GM12878 (cell line): ENCODE measurements around the gene MXI1. TPM values are rescaled to one million over a fixed set of nuclear protein-coding genes. Genes with fewer than 3 reads are reported as not detected.

Experiments used
- ATAC-seq: fragments of 200-7000 bp; cut with Tn5 transposase; 3 replicates; pipeline ENCODE4 v1.9.1; 2020; ENCODE audit warnings: mild to moderate bottlenecking, moderate library complexity
- BruUV-seq: library from RNA; stranded (reverse); fragments of 400-500 nt; replicated peaks from 2 replicates; lab custom pipeline; 2021; lab: Mats Ljungman, UMichigan
- CTCF ChIA-PET: fragments of 300-600 bp; sonication (Branson Sonifier 250); formaldehyde crosslinking; extraction: SDS; loops from one replicate; lab custom pipeline; 2021; ENCODE audit warnings: inconsistent platforms; lab: Yijun Ruan, JAX
- POLR2A ChIA-PET: fragments of 350-600 bp; formaldehyde crosslinking; extraction: SDS; loops from one replicate; lab custom pipeline; 2021; ENCODE audit warnings: inconsistent platforms; lab: Charles Lee
- RAD21 ChIA-PET: fragments of 300-600 bp; sonication (Branson Sonifier 250); formaldehyde crosslinking; loops from one replicate; lab custom pipeline; 2023; ENCODE audit warnings: antibody characterized with exemption; ENCODE audit not compliant: unreplicated experiment; lab: Charles Lee
- SMC1A ChIA-PET: fragments of 300-600 bp; sonication (Branson Sonifier 250); formaldehyde crosslinking; loops from one replicate; lab custom pipeline; 2023; ENCODE audit not compliant: unreplicated experiment, uncharacterized antibody; lab: Charles Lee
- DNase-seq: peaks from one replicate; pipeline ENCODE4 v3.0.0-alpha.2; 2011; ENCODE audit warnings: low read depth, low spot score
- FAIRE-seq: peaks from 3 replicates; lab custom pipeline; 2011; peaks lifted over from hg19 to GRCh38; lab: Jason Lieb, UNC
- H2AFZ ChIP-seq: 2 replicates; pipeline ENCODE4 v1.6.0; 2011; ENCODE audit warnings: low read depth, low read length, control low read depth; ENCODE audit not compliant: control insufficient read depth
- H3K27ac ChIP-seq: 2 replicates; pipeline ENCODE4 v1.5.1; 2011; ENCODE audit warnings: control low read depth; ENCODE audit not compliant: control insufficient read depth, insufficient read depth
- H3K27me3 ChIP-seq, 2 experiments: replicated peaks in 1 of 2; 2 replicates each; pipeline versions ENCODE4 v1.6.0 to v1.6.1; 2011; ENCODE audit warnings: low read length in 1 of 2; ENCODE audit not compliant: control insufficient read depth in 2 of 2, insufficient read depth in 2 of 2
- H3K36me3 ChIP-seq, 2 experiments: 2 replicates each; pipeline ENCODE4 v1.5.1; 2011; ENCODE audit warnings: low read length in 1 of 2; ENCODE audit not compliant: control insufficient read depth in 2 of 2, insufficient read depth in 2 of 2
- H3K4me1 ChIP-seq: 2 replicates; pipeline ENCODE4 v1.6.1; 2011; ENCODE audit warnings: mild to moderate bottlenecking, low read length, moderate library complexity, mixed read lengths; ENCODE audit not compliant: control insufficient read depth, insufficient read depth
- H3K4me2 ChIP-seq: 2 replicates; pipeline ENCODE4 v1.6.0; 2011; ENCODE audit warnings: control low read depth; ENCODE audit not compliant: control insufficient read depth, insufficient read depth
- H3K4me3 ChIP-seq: fragments of 200-600 bp; sonication (generic); 2 replicates; pipeline ENCODE4 v1.5.1; 2016
- H3K79me2 ChIP-seq: 2 replicates; pipeline ENCODE4 v1.6.0; 2011; ENCODE audit warnings: low read length; ENCODE audit not compliant: control insufficient read depth, insufficient read depth
- H3K9ac ChIP-seq: 2 replicates; pipeline ENCODE4 v1.8.0; 2011; ENCODE audit warnings: low read length, control low read depth, mixed read lengths; ENCODE audit not compliant: control insufficient read depth, insufficient read depth
- H3K9me3 ChIP-seq: replicated peaks from 3 replicates; pipeline ENCODE4 v1.5.1; 2011; ENCODE audit warnings: mild to moderate bottlenecking, low read length; ENCODE audit not compliant: control insufficient read depth, insufficient read depth
- H4K20me1 ChIP-seq: 2 replicates; pipeline ENCODE4 v1.6.0; 2011; ENCODE audit not compliant: control insufficient read depth, insufficient read depth
- BHLHE40 ChIP-seq, 2 experiments: fragments of 450-650 bp in 1 of 2; IDR thresholded peaks; 2 replicates each; pipeline ENCODE4 v1.6.1; 2011 to 2017; ENCODE audit warnings: low read depth in 2 of 2, borderline replicate concordance in 1 of 2, improper control_type of control experiment in 1 of 2, low read length in 1 of 2, mild to moderate bottlenecking in 1 of 2
- CBFB ChIP-seq: IDR thresholded peaks from 2 replicates; pipeline ENCODE4 v1.6.1; 2016; ENCODE audit warnings: antibody characterized with exemption, low read depth
- CBX5 ChIP-seq: sonication (generic); IDR thresholded peaks from 2 replicates; pipeline ENCODE4 v1.6.1; 2016; ENCODE audit warnings: low read depth, moderate library complexity, mild to moderate bottlenecking, inconsistent platforms
- CHD1 ChIP-seq: IDR thresholded peaks from 2 replicates; pipeline ENCODE4 v1.6.1; 2012; ENCODE audit warnings: low read depth, low read length, improper control_type of control experiment
- CTCF ChIP-seq, 3 experiments: IDR thresholded peaks in 2 of 3; conservative IDR thresholded peaks in 1 of 3; 2 replicates each; pipeline ENCODE4 v1.5.1; 2011; ENCODE audit warnings: low read depth in 3 of 3, low read length in 3 of 3, mild to moderate bottlenecking in 3 of 3, control low read depth in 2 of 3, moderate library complexity in 2 of 3, inconsistent platforms in 1 of 3, mixed read lengths in 1 of 3; ENCODE audit not compliant: control insufficient read depth in 2 of 3, insufficient read depth in 1 of 3; ENCODE audit errors: extremely low read depth in 1 of 3
- E2F4 ChIP-seq: IDR thresholded peaks from 2 replicates; pipeline ENCODE4 v1.6.1; 2012; ENCODE audit warnings: low read depth, low read length, improper control_type of control experiment
- FOXK2 ChIP-seq: fragments of 450-650 bp; IDR thresholded peaks from 2 replicates; pipeline ENCODE4 v1.6.1; 2017; ENCODE audit warnings: mild to moderate bottlenecking, moderate library complexity
- JUNB ChIP-seq: IDR thresholded peaks from 2 replicates; pipeline ENCODE4 v1.6.1; 2016; ENCODE audit warnings: antibody characterized with exemption, mild to moderate bottlenecking
- MAX ChIP-seq: IDR thresholded peaks from 2 replicates; pipeline ENCODE4 v1.6.1; 2012; ENCODE audit warnings: low read depth, low read length, improper control_type of control experiment
- MXI1 ChIP-seq: fragments of 150-350 bp; IDR thresholded peaks from 2 replicates; pipeline ENCODE4 v1.6.1; 2011; ENCODE audit warnings: low read depth, mild to moderate bottlenecking, inconsistent platforms, low read length, improper control_type of control experiment
- NFIC ChIP-seq: IDR thresholded peaks from 2 replicates; pipeline ENCODE4 v1.6.1; 2012; ENCODE audit warnings: low read depth, mild to moderate bottlenecking, inconsistent platforms, low read length, moderate library complexity
- POLR2A ChIP-seq: IDR thresholded peaks from 2 replicates; pipeline ENCODE4 v1.6.1; 2011; ENCODE audit warnings: low read depth, mild to moderate bottlenecking, low read length
- POLR2AphosphoS5 ChIP-seq: IDR thresholded peaks from 2 replicates; pipeline ENCODE4 v1.6.1; 2011; ENCODE audit warnings: mild to moderate bottlenecking, low read length, inconsistent platforms
- POU2F2 ChIP-seq: IDR thresholded peaks from 3 replicates; pipeline ENCODE4 v1.6.1; 2011; ENCODE audit warnings: low read depth, mild to moderate bottlenecking, low read length, borderline replicate concordance
- RAD21 ChIP-seq: IDR thresholded peaks from 2 replicates; pipeline ENCODE4 v1.6.1; 2011; ENCODE audit warnings: mild to moderate bottlenecking, low read depth, low read length, moderate library complexity; ENCODE audit not compliant: insufficient read depth
- RAD51 ChIP-seq: fragments of 450-650 bp; IDR thresholded peaks from 2 replicates; pipeline ENCODE4 v1.6.1; 2016; ENCODE audit warnings: moderate library complexity, mild to moderate bottlenecking, inconsistent platforms
- RB1 ChIP-seq: fragments of 450-650 bp; formaldehyde crosslinking; IDR thresholded peaks from 2 replicates; pipeline ENCODE4 v1.6.1; 2017; ENCODE audit warnings: mild to moderate bottlenecking, borderline replicate concordance
- SPI1 ChIP-seq: IDR thresholded peaks from 2 replicates; pipeline ENCODE4 v1.6.1; 2011; ENCODE audit warnings: low read depth, mild to moderate bottlenecking, low read length, moderate library complexity, borderline replicate concordance; ENCODE audit not compliant: insufficient read depth
- ZNF207 ChIP-seq: fragments of 450-650 bp; IDR thresholded peaks from 2 replicates; pipeline ENCODE4 v1.6.1; 2014; ENCODE audit warnings: antibody characterized with exemption, mild to moderate bottlenecking, borderline replicate concordance
- ZNF24 ChIP-seq: fragments of 450-650 bp; IDR thresholded peaks from 2 replicates; pipeline ENCODE4 v1.6.1; 2017; ENCODE audit warnings: antibody characterized with exemption, mild to moderate bottlenecking
- ZNF622 ChIP-seq: fragments of 450-650 bp; IDR thresholded peaks from 2 replicates; pipeline ENCODE4 v1.6.1; 2017; ENCODE audit warnings: mild to moderate bottlenecking, inconsistent platforms
- WGBS: methylation state at CpG from one replicate; pipeline ENCODE4 v1.1.6; 2016; ENCODE audit warnings: low lambda C conversion rate; ENCODE audit not compliant: insufficient replicate concordance, insufficient coverage; ENCODE audit errors: missing lambda C conversion rate; 5-methylcytosine and 5-hydroxymethylcytosine counted together
- in situ Hi-C: fragments of 300-500 bp; cut with MboI; formaldehyde crosslinking; loops from 9 replicates; pipeline ENCODE4 v1.14.3; 2018; ENCODE audit warnings: mixed read lengths
- intact Hi-C: fragments of 100-400 bp; cut with micrococcal nuclease; formaldehyde crosslinking; loops from one replicate; pipeline ENCODE4 v1.14.2; 2022; ENCODE audit not compliant: unreplicated experiment
- polyA plus RNA-seq, 11 experiments: library from polyadenylated mRNA; depleted of rRNA in 4 of 11; unstranded in 6 of 11; stranded (reverse) in 5 of 11; fragments of >200 nt; fragmentation: Nextera tagmentation in 4 of 11; fragmentation: Illumina TruSeq in 1 of 11; extraction: Ambion mirVana in 4 of 11; extraction: Trizol in 1 of 11; gene quantifications; 1 replicate in 1 of 11; 2 replicates in 10 of 11; pipeline versions ENCODE4 v1.2.1 to v1.2.3, GENCODE V29; 2011 to 2016; ENCODE audit warnings: inconsistent platforms in 2 of 11, missing spikeins in 2 of 11, low read depth in 1 of 11
- total RNA-seq, 4 experiments: library from RNA; depleted of rRNA in 3 of 4; stranded (reverse); fragments of >200 nt in 3 of 4; fragmentation: Illumina TruSeq in 1 of 4; extraction: Trizol in 1 of 4; gene quantifications; 2 replicates each; pipeline versions ENCODE4 v1.2.1 to v1.2.3, GENCODE V29; 2013 to 2021

MXI1 gene
- total and polyA plus RNA-seq, 10 of the 15 experiments (the other 5 are each of a cell fraction or from before 2014, with no cell fraction given) = 0.23 to 8.0 (median 0.41) TPM

GRCh38 chr10:110208614-110209453, 1.4 kb downstream of the MXI1 start:
- ChIA-PET CTCF (interaction anchor here (0.6 to 11.0 kb wide), 16 partner anchors 9 to 1041 kb away, joined by 3 to 62 read pairs (median 4); no protein-coding TSS in a partner anchor), RAD21 (interaction anchor here (0.5 to 4.4 kb wide), 15 partner anchors 10 to 231 kb away, joined by 3 to 34 read pairs (median 4); partner anchors contain the start of gene SMNDC1), SMC1A (interaction anchor here (0.6 to 8.8 kb wide), 14 partner anchors 13 to 127 kb away, joined by 3 to 67 read pairs (median 4); no protein-coding TSS in a partner anchor), POLR2A (interaction anchor here (0.6 to 1.1 kb wide), 5 partner anchors 13 to 153 kb away, joined by 3 to 7 read pairs (median 4); no protein-coding TSS in a partner anchor)
- in situ Hi-C loops (no loop called here), intact Hi-C loops (loop anchor here (2.0 kb wide), 1 partner anchor 70 kb away; no protein-coding TSS in a partner anchor)
- Histone ChIP-seq H2AFZ (peak overlapping the region; percentile 73), H3K79me2 (no peaks in the 10 kb centered on the region; the same call in 1 of the 2 replicates), H3K4me1 (peaks cover 11% of the 10 kb centered on the region), H3K27ac (no peak overlapping the region), H3K4me2 (peak overlapping the region; percentile 99), H3K4me3 (peak overlapping the region; percentile 90), H3K9ac (peak overlapping the region; percentile 47), H3K36me3 (no peaks in the 10 kb centered on the region), H3K9me3 (no peaks in the 10 kb centered on the region), H4K20me1 (no peaks in the 10 kb centered on the region), H3K27me3 (peaks cover 4 to 8% of the 10 kb centered on the region in 2 experiments; a peak in 3 of 4 replicates)
- FAIRE-seq = no peak
- no TSS peak for BruUV-seq
- under 1% methylated on average over 31 of the region's 44 CpGs for WGBS
- no peak for DNase-seq
- peak; percentile 25 for ATAC-seq
- TF ChIP-seq NFIC (no peak), JUNB (no peak), SPI1 (0 out of 2 replicates have a peak, but pooled peaks have one; percentile 16), E2F4 (no peak), MAX (peak; percentile 44; the same call in 1 of the 2 replicates), CTCF (IDR thresholded peaks at IDR 0.05 in 2 of 3, conservative IDR thresholded peaks at IDR 0.05 in 1 of 3; ENCODE audit: control insufficient read depth in 2 of 3, extremely low read depth in 1 of 3, insufficient read depth in 1 of 3, low read depth in 3 of 3, low read length in 3 of 3) (peak; percentile 10 to 41 (median 20); a peak in 4 of 6 replicates), RAD51 (no peak), POLR2AphosphoS5 (peak; percentile 25; the same call in 1 of the 2 replicates), POLR2A (no peak), POU2F2 (no peak), CHD1 (no peak), ZNF24 (no peak), ZNF622 (no peak), FOXK2 (no peak), CBFB (no peak), RAD21 (peak; percentile 45; the same call in 1 of the 2 replicates), ZNF207 (0 out of 2 replicates have a peak, but pooled peaks have one; percentile 27), RB1 (no peak), CBX5 (no peak), MXI1 (peak; percentile 23), BHLHE40 (IDR thresholded peaks at IDR 0.05; ENCODE audit: borderline replicate concordance in 1 of 2, low read depth in 2 of 2, low read length in 1 of 2) (peak in 1 of 2 experiments; percentile 28; a peak in 1 of 4 replicates)
